ENCODE measurements around the gene DPH2. TPM values are rescaled to one million over a fixed set of nuclear protein-coding genes. Genes with fewer than 3 reads are reported as not detected.

Gene DPH2
- total and polyA plus RNA-seq, 2 experiments from 2014 or later, result 16.7 to 42.9 TPM

DNA sequence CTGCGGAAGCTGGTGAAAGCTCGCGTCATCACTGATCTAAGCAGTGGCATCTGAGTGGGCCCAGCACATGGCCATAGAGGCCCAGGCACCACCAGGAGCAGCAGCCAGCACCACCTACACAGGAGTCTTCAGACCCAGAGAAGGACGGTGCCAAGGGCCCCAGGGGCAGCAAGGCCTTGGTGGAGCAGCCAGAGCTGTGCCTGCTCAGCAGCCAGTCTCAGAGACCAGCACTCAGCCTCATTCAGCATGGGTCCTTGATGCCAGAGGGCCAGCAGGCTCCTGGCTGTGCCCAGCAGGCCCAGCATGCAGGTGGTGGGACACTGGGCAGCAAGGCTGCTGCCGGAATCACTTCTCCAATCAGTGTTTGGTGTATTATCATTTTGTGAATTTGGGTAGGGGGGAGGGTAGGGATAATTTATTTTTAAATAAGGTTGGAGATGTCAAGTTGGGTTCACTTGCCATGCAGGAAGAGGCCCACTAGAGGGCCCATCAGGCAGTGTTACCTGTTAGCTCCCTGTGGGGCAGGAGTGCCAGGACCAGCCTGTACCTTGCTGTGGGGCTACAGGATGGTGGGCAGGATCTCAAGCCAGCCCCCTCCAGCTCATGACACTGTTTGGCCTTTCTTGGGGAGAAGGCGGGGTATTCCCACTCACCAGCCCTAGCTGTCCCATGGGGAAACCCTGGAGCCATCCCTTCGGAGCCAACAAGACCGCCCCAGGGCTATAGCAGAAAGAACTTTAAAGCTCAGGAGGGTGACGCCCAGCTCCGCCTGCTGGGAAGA, 39.5 kb upstream of the DPH2 start:
- H3F3A ChIP-seq (ENCODE audit: insufficient read depth), result peaks cover 6% of the 10 kb centered on the region; the same call in 1 of the 2 replicates
- H3K36me3 ChIP-seq (ENCODE audit: low read depth), result no peaks in the 10 kb centered on the region
- DNase-seq, result peak; percentile 13
- H2AFZ ChIP-seq, result no peak overlapping the region
- 97 to 98% methylated on average over 10 of the region's 10 CpGs for WGBS, 2 experiments (ENCODE audit: low coverage in 1 of 2, low lambda C conversion rate in 2 of 2, missing lambda C conversion rate in 2 of 2)
- in situ Hi-C loops (cut with MboI), result loop anchor here (5.0 to 25.0 kb wide), 3 partner anchors 168 to 693 kb away; partner anchors contain the start of gene PTPRF
- no peaks in the 10 kb centered on the region for H3K27me3 ChIP-seq (replicated peaks; ENCODE audit: insufficient read depth)
- no peaks in the 10 kb centered on the region for H3K9me3 ChIP-seq (ENCODE audit: low read depth)
- H3K4me1 ChIP-seq (ENCODE audit: insufficient read depth), result peaks cover 23% of the 10 kb centered on the region
- no peaks in the 10 kb centered on the region for H3K9me2 ChIP-seq (ENCODE audit: insufficient read depth)
- H3K4me3 ChIP-seq, result no peak overlapping the region
- no peak overlapping the region for H3K27ac ChIP-seq
- no peaks in the 10 kb centered on the region for H3K79me2 ChIP-seq (ENCODE audit: insufficient read depth)
- no peak overlapping the region for H3K9ac ChIP-seq
- H4K20me1 ChIP-seq (ENCODE audit: insufficient read depth), result no peaks in the 10 kb centered on the region
- no peak overlapping the region for H3K4me2 ChIP-seq (ENCODE audit: unreplicated experiment)
- TF ChIP-seq EZH2 (IDR thresholded peaks at IDR 0.05; ENCODE audit: insufficient read depth, poor library complexity, severe bottlenecking), result no peak

DNA sequence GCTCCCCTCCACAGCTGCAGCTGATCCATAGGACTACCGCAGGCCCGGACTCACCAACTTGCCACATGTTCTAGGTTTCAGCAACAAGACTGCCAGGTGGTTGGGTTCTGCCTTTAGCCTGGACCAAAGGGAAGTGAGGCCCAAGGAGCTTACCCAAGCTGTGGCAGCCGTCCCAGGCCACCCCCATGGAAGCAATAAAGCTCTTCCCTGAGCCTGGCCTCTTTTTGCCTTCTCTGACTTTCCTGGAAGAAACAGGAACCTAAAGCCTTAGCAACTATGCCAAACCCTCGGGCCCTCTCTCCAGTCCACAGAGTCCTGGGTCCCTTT, 38.9 kb upstream of the DPH2 start:
- H3K9ac ChIP-seq, result no peak overlapping the region
- no peaks in the 10 kb centered on the region for H3K9me2 ChIP-seq (ENCODE audit: insufficient read depth)
- H3K36me3 ChIP-seq (ENCODE audit: low read depth), result no peaks in the 10 kb centered on the region
- H3K27me3 ChIP-seq (replicated peaks; ENCODE audit: insufficient read depth), result no peaks in the 10 kb centered on the region
- H3K27ac ChIP-seq, result no peak overlapping the region
- H3K4me1 ChIP-seq (ENCODE audit: insufficient read depth), result peaks cover 23% of the 10 kb centered on the region
- H3K79me2 ChIP-seq (ENCODE audit: insufficient read depth), result no peaks in the 10 kb centered on the region
- 74 to 81% methylated on average over 4 of the region's 4 CpGs for WGBS, 2 experiments (ENCODE audit: low coverage in 1 of 2, low lambda C conversion rate in 2 of 2, missing lambda C conversion rate in 2 of 2)
- in situ Hi-C loops (cut with MboI), result loop anchor here (5.0 to 25.0 kb wide), 3 partner anchors 169 to 694 kb away; partner anchors contain the start of gene PTPRF
- H2AFZ ChIP-seq, result no peak overlapping the region
- peaks cover 6% of the 10 kb centered on the region; the same call in 1 of the 2 replicates for H3F3A ChIP-seq (ENCODE audit: insufficient read depth)
- H3K4me2 ChIP-seq (ENCODE audit: unreplicated experiment), result no peak overlapping the region
- H3K4me3 ChIP-seq, result no peak overlapping the region
- no peak for TF ChIP-seq EZH2 (IDR thresholded peaks at IDR 0.05; ENCODE audit: insufficient read depth, poor library complexity, severe bottlenecking)
- TF ChIP-seq EZH2phosphoT487 (IDR thresholded peaks at IDR 0.05; ENCODE audit: insufficient read depth, low read depth), result no peak
- no peaks in the 10 kb centered on the region for H4K20me1 ChIP-seq (ENCODE audit: insufficient read depth)
- peak; percentile 15 for DNase-seq
- H3K9me3 ChIP-seq (ENCODE audit: low read depth), result no peaks in the 10 kb centered on the region

GRCh38 chr1:43931711-43932660, 37.8 kb upstream of the DPH2 start:
- H3K9ac ChIP-seq, result no peak overlapping the region
- H4K20me1 ChIP-seq (ENCODE audit: insufficient read depth), result no peaks in the 10 kb centered on the region
- H3K4me2 ChIP-seq (ENCODE audit: unreplicated experiment), result no peak overlapping the region
- no peaks in the 10 kb centered on the region for H3K9me3 ChIP-seq (ENCODE audit: low read depth)
- H3K36me3 ChIP-seq (ENCODE audit: low read depth), result no peaks in the 10 kb centered on the region
- WGBS, 2 experiments (ENCODE audit: low coverage in 1 of 2, low lambda C conversion rate in 2 of 2, missing lambda C conversion rate in 2 of 2), result 86 to 90% methylated on average over 13 of the region's 13 CpGs
- no peak overlapping the region for H2AFZ ChIP-seq
- peaks cover 23% of the 10 kb centered on the region for H3K4me1 ChIP-seq (ENCODE audit: insufficient read depth)
- no peak overlapping the region for H3K4me3 ChIP-seq
- H3K79me2 ChIP-seq (ENCODE audit: insufficient read depth), result no peaks in the 10 kb centered on the region
- no peaks in the 10 kb centered on the region for H3K9me2 ChIP-seq (ENCODE audit: insufficient read depth)
- peaks cover 6% of the 10 kb centered on the region; the same call in 1 of the 2 replicates for H3F3A ChIP-seq (ENCODE audit: insufficient read depth)
- H3K27ac ChIP-seq, result no peak overlapping the region
- H3K27me3 ChIP-seq (replicated peaks; ENCODE audit: insufficient read depth), result no peaks in the 10 kb centered on the region
- in situ Hi-C loops (cut with MboI), result loop anchor here (5.0 to 25.0 kb wide), 3 partner anchors 170 to 695 kb away; partner anchors contain the start of gene PTPRF
- TF ChIP-seq EZH2 (IDR thresholded peaks at IDR 0.05; ENCODE audit: insufficient read depth, poor library complexity, severe bottlenecking) (no peak), EZH2phosphoT487 (IDR thresholded peaks at IDR 0.05; ENCODE audit: insufficient read depth, low read depth) (no peak)
- DNase-seq, result no peak

DNA sequence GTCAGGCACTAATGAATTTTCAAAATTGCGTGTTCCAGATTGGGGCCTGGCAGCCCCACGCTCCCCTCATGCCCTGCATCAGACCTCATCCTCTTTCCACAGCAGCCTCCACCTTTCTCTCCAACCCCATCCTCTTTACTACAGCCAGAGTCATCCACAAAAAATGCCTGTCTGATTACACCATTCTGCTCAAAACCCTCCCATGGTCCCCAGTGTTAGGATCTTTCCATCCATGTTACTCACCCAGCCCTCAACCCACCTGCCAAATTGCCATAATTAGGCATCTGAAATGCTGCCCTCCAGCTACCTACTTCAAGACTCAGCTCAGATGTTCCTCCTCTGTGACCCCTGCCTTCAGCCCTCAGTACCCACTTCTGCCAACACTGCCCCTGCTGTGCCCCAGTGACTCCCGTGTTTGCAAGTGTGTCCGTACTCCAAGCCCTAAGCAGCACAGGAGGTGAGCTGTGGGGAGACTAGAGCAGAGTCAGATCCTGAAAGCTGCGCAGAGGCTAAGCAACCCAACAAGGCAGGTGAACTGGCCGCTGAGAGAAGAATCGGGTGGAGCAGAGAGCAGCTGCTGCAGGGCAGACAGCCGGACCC, 36.9 kb upstream of the DPH2 start:
- H4K20me1 ChIP-seq (ENCODE audit: insufficient read depth), result no peaks in the 10 kb centered on the region
- H3K9me2 ChIP-seq (ENCODE audit: insufficient read depth), result no peaks in the 10 kb centered on the region
- no peaks in the 10 kb centered on the region for H3K36me3 ChIP-seq (ENCODE audit: low read depth)
- H3K9me3 ChIP-seq (ENCODE audit: low read depth), result no peaks in the 10 kb centered on the region
- H3K9ac ChIP-seq, result peak overlapping the region; percentile 36; the same call in 1 of the 2 replicates
- DNase-seq, result peak; percentile 82
- H3K4me1 ChIP-seq (ENCODE audit: insufficient read depth), result peaks cover 23% of the 10 kb centered on the region
- H3K4me3 ChIP-seq, result peak overlapping the region; percentile 66
- no peaks in the 10 kb centered on the region for H3K27me3 ChIP-seq (replicated peaks; ENCODE audit: insufficient read depth)
- in situ Hi-C loops (cut with MboI), result loop anchor here (5.0 to 25.0 kb wide), 3 partner anchors 171 to 696 kb away; partner anchors contain the start of gene PTPRF
- no peaks in the 10 kb centered on the region for H3K79me2 ChIP-seq (ENCODE audit: insufficient read depth)
- peaks cover 6% of the 10 kb centered on the region; the same call in 1 of the 2 replicates for H3F3A ChIP-seq (ENCODE audit: insufficient read depth)
- peak overlapping the region; percentile 71 for H3K4me2 ChIP-seq (ENCODE audit: unreplicated experiment)
- no peak for TF ChIP-seq EZH2phosphoT487 (IDR thresholded peaks at IDR 0.05; ENCODE audit: insufficient read depth, low read depth)
- no peak for TF ChIP-seq EZH2 (IDR thresholded peaks at IDR 0.05; ENCODE audit: insufficient read depth, poor library complexity, severe bottlenecking)
- no peak overlapping the region for H3K27ac ChIP-seq
- WGBS, 2 experiments (ENCODE audit: low coverage in 1 of 2, low lambda C conversion rate in 2 of 2, missing lambda C conversion rate in 2 of 2), result 24 to 30% methylated on average over 8 of the region's 8 CpGs
- peak overlapping the region; percentile 73 for H2AFZ ChIP-seq
